ENCODE measurements around the gene HARS1.

GRCh38 chr5:140711794-140712193, 20.6 kb upstream of the HARS1 start:
- TF ChIP-seq, protein P1, sequence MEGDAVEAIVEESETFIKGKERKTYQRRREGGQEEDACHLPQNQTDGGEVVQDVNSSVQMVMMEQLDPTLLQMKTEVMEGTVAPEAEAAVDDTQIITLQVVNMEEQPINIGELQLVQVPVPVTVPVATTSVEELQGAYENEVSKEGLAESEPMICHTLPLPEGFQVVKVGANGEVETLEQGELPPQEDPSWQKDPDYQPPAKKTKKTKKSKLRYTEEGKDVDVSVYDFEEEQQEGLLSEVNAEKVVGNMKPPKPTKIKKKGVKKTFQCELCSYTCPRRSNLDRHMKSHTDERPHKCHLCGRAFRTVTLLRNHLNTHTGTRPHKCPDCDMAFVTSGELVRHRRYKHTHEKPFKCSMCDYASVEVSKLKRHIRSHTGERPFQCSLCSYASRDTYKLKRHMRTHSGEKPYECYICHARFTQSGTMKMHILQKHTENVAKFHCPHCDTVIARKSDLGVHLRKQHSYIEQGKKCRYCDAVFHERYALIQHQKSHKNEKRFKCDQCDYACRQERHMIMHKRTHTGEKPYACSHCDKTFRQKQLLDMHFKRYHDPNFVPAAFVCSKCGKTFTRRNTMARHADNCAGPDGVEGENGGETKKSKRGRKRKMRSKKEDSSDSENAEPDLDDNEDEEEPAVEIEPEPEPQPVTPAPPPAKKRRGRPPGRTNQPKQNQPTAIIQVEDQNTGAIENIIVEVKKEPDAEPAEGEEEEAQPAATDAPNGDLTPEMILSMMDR (conservative IDR thresholded peaks at IDR 0.05; ENCODE audit: low read length): no peak
- no peak for TF ChIP-seq EZH2phosphoT487 (IDR thresholded peaks at IDR 0.05; ENCODE audit: borderline replicate concordance, low read depth, low read length)
